ENCODE results near the gene EMX1.

EMX1 gene

DNA sequence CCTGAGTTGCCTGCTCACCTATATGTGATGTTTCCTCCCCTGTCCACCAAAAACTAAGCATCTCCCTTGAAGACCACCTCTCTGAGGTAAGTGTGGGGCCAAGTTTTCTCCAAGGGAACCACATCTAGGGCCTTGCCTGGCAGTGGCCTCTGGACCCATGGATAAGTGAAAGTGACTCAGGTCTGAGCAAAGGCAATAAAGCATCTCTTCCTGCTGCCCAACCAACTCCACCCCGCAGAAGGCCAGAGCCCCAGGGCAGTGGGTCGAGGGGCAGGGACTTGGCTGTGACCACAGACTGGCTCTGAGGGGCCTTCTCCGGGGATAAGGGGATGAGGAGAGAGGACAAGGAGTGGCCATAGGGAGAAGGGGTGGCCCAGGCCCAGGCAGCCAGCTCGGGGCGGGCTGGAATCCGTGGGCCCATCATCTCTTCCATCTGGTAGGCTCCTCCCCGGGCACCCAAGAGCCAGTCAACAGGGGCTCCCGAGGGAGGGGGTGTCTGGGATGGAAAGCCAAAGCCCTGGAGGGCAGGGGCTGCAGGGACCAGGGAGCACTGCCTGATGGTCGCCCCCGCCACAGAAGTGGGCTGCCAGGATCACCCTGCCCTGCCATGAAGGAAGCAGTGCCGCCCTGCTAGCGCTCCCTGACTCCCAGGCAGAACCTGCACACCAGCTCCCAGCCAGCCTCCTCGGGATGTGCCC is 33.4 kb downstream of the EMX1 start:
- TF ChIP-seq, protein P1, sequence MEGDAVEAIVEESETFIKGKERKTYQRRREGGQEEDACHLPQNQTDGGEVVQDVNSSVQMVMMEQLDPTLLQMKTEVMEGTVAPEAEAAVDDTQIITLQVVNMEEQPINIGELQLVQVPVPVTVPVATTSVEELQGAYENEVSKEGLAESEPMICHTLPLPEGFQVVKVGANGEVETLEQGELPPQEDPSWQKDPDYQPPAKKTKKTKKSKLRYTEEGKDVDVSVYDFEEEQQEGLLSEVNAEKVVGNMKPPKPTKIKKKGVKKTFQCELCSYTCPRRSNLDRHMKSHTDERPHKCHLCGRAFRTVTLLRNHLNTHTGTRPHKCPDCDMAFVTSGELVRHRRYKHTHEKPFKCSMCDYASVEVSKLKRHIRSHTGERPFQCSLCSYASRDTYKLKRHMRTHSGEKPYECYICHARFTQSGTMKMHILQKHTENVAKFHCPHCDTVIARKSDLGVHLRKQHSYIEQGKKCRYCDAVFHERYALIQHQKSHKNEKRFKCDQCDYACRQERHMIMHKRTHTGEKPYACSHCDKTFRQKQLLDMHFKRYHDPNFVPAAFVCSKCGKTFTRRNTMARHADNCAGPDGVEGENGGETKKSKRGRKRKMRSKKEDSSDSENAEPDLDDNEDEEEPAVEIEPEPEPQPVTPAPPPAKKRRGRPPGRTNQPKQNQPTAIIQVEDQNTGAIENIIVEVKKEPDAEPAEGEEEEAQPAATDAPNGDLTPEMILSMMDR (IDR thresholded peaks at IDR 0.05), result no peak

DNA sequence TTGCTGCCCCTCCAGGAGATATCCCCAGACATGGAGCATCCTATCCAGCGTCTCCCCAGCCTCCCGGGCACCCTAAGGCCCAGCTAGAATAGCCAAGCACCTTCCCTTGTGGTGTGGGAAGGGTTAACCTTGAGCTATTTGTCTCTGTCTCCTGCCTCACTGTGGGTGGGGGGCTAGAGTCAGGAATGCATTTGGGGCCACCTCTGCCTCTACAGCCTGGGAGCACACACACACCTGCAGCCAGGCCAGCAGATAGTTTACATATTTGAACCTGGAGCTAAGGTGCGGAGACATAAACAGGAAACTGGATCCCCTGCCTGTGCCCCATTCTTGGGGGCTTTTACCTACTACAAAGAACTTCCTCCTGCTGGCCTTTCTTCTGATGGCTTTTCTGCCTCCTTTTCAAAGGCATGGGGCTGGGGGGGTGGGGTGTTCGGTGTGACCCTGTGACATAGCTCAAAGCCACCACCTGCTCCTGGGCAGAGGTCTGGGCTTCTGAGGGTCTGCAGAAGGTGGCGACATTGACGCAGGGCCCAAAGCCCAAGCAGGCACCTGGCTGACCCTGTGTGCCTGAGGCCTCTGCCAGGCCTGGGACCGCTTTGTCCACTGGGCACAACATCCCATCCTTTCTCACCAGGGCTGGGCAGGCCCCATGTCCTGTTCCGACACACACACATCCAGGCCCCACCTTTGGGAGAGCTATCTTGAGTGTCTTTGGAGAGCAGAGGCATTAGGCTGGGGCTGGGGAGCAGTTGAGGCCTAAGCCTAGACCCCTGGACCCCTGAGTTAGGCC is 34.2 kb downstream of the EMX1 start:
- TF ChIP-seq, protein P1 (IDR thresholded peaks at IDR 0.05), result no peak

DNA sequence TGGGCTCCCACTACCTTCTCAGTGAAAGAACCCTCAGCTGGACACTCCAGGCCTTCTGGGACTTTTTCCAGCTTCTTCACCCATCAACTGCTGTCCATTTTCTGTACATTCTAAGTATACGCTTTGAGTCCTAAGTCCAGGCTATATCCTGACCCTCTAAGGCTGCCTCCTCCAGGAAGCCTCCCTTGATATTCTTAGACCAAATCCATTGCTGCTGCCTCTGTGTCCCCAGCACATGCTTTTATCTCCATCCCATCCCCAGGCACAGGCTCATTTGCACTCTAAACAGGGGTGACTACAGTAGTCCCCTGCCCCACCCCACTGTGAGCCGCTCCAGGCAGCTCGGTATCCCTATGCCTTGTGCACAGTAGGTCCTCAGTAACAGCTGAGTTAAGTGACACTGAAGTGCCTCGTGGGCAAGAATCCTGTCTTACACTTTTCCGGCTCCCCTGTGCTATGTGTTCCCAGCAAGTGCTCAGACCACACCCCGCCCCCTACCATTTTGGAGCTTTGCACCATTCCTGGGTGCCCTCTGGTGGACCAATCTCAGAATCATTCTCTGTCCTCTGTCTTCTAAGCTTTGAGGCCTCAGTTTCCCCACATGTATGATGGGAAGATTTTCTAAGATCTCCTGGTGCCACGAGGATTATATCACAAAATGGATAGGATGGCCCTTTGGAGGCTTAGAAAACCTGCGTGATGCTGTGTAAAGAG is 34.9 kb downstream of the EMX1 start:
- TF ChIP-seq, protein P1 (IDR thresholded peaks at IDR 0.05), result no peak

- TF ChIP-seq, protein P1 (IDR thresholded peaks at IDR 0.05), result no peak
Observed at GRCh38 chr2:72952961-72953360, 35.6 kb downstream of the EMX1 start.

- TF ChIP-seq, protein P1 (IDR thresholded peaks at IDR 0.05), result no peak
Observed at GRCh38 chr2:72953528-72953927, 36.2 kb downstream of the EMX1 start.

DNA sequence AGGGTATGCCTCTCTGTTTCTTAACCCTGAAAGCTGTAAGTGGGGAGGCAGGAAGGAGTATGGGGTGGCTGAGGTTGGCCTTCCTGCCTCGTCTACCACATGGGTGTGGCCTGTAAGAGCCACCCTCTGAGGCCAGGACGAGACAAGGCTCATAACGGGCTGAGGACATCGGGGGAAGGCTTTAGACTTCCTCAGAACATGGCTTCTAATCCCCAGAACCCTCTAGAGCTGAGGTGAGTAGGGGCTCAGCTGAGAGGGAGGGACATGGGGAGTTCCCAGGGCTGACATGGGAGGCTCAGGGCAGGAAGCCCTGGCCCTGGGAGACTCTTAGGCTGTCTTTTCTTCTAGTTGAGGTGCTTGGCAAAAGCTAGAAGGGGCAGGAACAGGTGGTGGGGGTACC is 36.7 kb downstream of the EMX1 start:
- TF ChIP-seq, protein P1 (IDR thresholded peaks at IDR 0.05), result no peak

GRCh38 chr2:72954376-72955227 is 37.3 kb downstream of the EMX1 start:
- TF ChIP-seq, protein P1 (IDR thresholded peaks at IDR 0.05), result no peak
